GM08714 (cell line): ENCODE measurements around the gene FMC1.
"Not testable (repeated sequence)": the region's sequence is repeated elsewhere in the genome, so short reads cannot be mapped to it uniquely, and the experiment has no call there.

Experiments used
- H3K4me3 ChIP-seq: fragments of 200-500 bp; sonication (Bioruptor generic); 2 replicates; pipeline ENCODE4 v1.5.1; 2014; ENCODE audit warnings: mild to moderate bottlenecking, low read length, inconsistent platforms
- ZNF274 ChIP-seq: IDR thresholded peaks from 2 replicates; pipeline ENCODE4 v1.6.1; 2012; ENCODE audit warnings: mild to moderate bottlenecking, low read depth, low read length

Gene FMC1, protein sequence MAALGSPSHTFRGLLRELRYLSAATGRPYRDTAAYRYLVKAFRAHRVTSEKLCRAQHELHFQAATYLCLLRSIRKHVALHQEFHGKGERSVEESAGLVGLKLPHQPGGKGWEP

DNA sequence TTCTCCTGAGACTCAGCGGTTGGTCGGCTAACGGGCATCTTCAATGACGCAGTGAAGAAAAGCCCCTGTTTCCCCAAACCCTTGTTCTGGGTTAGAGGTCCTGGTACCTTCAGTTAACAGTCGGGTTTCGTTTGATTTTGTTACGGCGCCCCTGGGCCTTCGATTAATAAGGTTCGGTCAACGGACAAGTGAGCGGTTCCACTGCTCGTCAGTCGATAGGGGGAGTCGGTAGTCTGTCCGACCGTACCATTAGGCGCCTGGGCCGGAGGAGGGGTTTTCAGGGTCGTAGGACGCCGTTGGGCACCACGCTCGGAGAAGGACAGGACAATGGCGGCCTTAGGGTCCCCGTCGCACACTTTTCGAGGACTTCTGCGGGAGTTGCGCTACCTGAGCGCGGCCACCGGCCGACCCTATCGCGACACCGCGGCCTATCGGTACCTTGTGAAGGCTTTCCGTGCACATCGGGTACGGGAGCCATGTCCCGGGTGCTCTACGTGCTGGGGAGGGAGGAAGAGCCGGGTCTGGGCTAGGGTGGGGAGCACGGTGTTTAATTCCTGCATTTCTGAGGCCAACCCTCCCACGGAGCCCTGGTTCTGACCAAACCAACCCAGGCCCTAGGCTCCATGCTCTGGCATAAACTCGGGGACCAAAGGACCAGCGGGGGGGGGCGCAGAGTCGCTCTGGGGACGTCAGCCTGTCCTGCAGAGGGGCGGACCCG, at the start of gene FMC1:
FMC1 (plus strand) TSS at position 280 of the 718 bp plus-strand sequence; CDS start at position 328, 48 bp downstream.
- peak within 1 kb of the TSS; percentile 85 for H3K4me3 ChIP-seq
- TF ChIP-seq ZNF274 = no peak

DNA sequence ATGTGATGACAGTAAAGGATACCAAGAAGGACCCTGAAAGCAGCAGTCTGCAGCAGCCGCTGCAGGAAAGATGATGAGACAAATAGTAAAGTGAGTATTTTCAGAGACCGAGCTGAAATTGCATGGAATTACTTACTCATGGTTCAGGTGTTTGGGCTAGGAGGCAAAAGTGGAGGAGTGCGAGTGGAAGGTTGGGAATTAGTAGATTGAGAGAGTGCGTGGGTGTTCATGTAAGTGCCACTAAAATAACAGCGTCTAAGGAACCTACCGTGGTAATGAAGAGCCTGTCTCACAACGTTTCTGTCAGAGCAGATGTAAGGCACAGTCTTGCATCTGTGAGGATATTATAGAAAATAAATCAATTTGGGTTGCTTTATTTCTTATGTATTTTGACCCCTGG, 48.3 kb upstream of the FMC1 start:
- no peak overlapping the region for H3K4me3 ChIP-seq

DNA sequence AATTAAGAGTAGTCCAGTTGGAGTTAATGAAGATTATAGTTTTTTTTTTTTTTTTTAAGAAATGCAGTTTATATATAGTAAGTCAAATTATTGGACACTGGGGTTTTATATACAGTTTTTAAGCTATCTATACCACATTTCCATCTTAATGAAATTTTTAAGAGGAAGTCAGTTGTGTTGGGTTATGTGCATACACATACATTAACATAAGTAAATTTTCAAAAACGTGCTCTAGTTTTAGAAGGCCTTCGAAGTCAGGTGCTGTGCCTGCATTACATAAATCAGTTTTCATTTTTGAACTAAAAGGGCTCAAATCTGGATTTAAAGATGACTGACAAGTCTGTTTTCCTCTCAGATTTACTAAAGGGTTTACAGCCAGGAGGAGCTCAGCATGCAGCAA, 47.6 kb upstream of the FMC1 start:
- no peak overlapping the region for H3K4me3 ChIP-seq
- TF ChIP-seq ZNF274 = no peak

More for the DNA sequence above, 48.3 kb upstream of the FMC1 start:
- TF ChIP-seq ZNF274 = no peak

DNA sequence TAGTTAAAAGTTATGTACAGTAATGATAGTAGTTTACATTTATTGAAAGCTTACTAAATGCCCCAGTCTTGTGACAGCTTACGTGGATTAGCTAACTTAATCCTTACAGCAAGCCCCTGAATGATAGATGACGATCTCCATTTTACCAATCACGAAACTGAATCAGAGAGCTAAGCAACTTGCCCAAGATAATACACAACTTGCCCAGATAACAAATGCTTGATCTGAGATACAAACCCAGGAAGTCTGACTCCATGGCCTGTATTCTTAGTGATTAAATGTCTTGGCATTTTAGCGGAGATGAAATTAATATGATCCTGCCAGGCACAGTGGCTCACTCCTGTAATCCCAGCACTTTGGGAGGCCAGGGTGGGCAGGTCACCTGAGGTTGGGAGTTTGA, 46.9 kb upstream of the FMC1 start:
- H3K4me3 ChIP-seq = no peak overlapping the region
- TF ChIP-seq ZNF274 = no peak

DNA sequence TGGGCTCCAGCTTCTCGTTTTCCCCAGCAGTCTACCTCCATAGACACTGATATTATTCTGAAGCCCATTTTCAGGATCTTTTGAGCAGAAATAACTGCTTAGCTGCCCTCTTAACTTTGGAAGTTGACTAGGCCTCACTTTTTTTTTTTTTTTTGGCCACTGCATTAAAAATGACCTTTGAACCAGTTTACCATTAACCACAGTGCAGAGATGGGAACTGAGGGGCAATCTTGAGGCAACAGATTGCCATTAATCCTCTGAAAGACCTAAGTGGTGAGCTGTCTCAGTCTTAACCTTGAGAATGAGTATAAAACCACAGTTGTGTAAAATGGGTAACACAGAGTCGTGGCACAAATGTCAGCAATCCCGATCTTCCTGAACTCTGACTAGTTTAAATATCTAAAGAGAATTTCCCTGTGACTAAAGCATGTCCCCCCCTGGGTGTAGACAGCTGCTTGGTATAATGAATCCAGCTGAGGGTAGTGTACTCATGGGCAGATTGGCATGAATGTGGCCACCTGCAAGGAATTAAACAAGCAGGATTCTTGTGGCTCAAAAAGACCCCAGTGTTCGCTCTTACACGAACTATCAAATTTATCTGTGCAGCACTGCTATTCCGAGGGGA, 46.1 kb upstream of the FMC1 start:
- no peak overlapping the region for H3K4me3 ChIP-seq
- TF ChIP-seq ZNF274 = no peak

DNA sequence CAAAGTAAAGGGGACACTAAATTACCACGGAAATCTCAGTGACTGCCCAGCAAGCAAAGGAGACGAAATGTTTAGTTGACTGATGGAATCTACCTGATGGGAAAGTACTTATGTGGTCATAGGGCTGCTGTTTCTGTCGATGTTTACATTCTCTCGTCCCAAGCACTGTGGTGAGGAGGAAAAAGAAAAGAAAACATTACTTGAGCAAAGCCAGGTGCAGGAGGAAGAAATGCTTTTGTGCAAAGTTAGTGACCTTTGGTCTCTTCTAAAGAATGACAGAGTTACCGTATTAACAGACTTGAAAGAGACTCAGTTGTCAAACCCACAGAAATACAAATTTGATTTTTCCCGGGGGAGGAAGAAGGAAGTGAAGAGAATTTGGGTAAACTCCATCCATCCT, 43.3 kb upstream of the FMC1 start:
- H3K4me3 ChIP-seq = no peak overlapping the region
- TF ChIP-seq ZNF274 = no peak

DNA sequence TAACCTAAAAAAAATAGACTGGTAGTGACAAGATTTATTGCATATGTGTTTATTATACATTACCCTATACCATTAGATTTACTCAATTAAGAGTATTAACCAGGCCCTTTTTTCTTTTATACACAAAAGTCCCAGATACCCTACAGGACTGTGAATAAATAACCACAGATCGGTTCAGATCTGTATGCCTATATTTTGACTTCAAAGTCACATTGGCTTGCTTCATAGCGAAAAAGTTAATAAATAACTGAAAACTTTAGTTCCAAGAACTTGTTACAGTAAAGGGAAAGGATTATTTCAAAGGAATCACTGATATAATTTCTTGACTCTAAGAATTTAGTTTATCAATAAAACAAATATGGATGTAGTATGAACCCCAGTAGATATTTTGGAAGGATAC, 41.8 kb upstream of the FMC1 start:
- TF ChIP-seq ZNF274 = no peak
- no peak overlapping the region for H3K4me3 ChIP-seq

DNA sequence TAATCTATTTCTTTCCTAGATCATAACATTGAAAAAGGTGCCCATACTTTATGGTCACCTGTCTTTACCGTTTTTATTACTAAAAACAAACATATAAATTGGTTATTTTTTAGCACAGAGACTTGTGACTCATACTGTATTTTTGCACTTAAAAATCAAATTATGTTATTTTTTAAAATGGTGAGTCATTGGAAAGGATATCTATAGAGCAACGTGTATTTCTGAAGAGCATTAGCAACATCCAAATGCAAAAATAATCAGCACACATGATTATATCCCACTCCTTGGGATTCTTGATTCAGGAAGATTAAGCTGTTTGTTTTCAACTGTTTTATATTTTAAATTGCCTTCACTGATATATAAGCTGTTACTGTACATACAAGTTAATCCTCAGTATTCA, 40.7 kb upstream of the FMC1 start:
- TF ChIP-seq ZNF274 = no peak
- no peak overlapping the region for H3K4me3 ChIP-seq

DNA sequence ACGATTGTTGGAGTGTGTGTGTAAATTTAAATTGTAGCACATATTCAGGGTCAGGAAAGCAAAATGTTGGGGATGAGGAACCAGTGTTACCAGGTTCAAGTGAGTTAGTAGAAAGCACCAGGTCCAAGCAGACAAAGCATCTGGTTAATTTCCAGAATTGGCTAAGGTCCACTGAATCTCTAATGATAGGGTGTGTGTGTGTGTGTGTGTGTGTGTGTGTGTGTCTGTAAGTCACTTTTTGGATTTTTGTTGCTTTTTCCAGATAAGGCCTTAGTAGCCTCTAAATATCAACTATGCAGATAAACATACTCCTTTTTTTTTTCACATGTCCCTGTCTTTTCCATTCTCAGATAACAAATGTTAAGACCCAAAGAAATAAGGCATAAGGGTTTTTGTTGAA, 36.6 kb upstream of the FMC1 start:
- no peak overlapping the region for H3K4me3 ChIP-seq
- TF ChIP-seq ZNF274 = no peak

DNA sequence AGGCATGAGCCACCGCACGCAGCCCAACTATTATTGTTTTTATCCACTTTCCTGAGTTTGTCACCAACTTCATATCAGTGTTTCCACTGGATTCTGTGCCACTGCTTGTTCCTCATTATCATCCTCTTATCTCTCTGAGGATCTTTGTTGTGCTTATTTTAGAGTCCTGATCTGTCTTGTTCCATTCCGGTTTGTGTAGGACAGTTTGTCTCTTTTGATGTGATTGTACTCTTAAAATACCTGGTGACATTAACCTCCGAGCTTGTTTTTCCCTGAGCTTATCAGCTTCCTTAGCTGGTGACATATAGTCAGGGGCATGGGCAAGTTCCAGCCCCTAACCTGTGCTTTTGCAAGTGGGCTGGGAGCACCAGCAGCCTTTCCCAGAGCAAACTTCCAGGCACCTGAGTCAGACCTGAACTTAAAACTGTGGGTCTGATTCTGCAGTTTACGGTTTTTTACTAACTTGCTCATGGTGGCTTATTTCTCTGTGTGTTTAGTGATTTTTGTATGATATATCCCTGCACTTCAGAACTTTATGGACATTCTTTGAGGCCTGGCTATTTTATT, 23.1 kb upstream of the FMC1 start:
- H3K4me3 ChIP-seq = no peak overlapping the region
- no peak for TF ChIP-seq ZNF274

DNA sequence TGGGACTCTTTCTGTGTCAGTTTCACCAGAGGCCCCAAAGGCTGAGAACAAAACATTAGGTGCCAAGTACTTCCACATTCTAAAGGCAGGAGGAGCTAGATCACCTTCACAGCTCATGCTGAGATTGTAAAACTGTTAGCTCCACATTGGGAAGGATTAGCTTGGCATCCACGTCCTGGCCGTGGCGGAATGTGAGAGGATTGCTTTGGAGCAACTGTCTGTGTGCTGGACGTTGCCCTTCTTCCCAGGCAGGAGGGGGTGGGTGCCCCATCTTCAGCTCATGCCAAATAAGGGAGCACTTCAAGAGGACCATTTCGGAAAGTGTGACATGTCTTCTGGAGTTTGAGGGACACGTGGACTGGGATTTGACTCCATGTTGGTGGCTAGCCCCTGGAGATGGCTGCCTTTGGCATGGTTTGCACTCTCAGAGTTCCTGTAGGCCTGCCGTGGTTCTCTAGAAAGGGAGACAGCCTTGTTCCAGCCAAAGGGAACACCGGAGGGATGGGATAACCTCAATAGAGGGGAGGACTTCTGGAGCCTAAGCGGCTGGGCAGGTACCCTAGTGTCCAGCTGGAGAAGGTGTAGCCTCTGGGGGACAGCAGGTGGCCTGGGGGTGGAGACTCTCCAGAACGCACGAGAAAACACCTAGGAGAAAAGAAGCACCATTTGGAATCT, 19.9 kb upstream of the FMC1 start:
- TF ChIP-seq ZNF274 = no peak
- H3K4me3 ChIP-seq = no peak overlapping the region

DNA sequence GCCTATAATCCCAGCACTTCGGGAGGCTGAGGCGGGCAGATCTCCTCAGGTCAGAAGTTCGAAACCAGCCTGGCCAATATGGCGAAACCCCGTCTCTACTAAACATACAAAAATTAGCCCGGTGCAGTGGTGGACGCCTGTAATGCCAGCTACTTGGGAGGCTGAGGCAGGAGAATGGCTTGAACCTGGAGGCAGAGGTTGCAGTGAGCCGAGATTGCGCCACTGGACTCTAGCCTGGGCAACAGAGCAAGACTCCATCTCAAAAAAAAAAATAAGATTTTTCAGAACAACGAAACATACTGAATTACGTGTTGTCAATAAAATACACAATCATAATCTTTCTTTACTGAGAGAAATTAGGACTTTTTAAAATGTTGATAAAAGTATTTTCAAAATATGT, 16.4 kb upstream of the FMC1 start:
- H3K4me3 ChIP-seq = not testable (repeated sequence)

DNA sequence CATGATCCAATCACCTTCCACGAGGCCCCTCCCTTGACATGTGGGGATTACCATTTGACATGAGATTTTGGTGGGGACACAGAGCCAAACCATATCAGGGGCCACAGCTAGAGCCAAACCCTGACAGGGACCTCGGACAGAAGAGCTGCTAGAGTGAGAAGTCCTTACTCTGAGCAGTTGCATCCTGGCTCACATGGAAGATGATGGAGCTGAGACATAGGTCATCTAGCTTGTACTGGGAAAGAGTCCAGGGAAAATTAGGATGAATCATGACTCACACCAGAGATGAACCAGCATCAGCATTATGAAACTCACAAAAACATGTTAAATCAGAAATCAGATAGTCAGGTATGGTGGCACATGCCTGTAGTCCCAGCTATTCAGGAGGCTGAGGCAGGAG, 12.8 kb upstream of the FMC1 start:
- TF ChIP-seq ZNF274 = no peak
- no peak overlapping the region for H3K4me3 ChIP-seq

DNA sequence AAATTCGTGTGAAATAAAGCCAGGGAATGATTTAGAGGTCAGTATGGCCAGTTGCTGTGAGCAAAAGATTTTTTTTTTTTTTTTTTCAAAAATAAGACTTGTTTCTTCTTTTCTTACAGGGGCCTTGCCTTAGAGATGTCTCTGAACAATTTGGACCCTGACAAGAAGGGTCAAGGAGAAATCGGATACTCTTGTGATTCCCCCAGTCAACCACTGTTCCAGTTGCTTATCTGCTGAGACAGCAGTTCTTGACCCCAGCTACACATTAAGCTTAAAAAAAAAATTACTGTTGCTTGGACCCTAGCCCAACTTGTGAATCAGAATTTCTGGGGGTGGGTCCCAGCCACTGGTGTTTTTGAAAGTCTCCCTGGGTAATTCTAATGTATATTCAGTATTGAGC, 12.0 kb upstream of the FMC1 start:
- H3K4me3 ChIP-seq = no peak overlapping the region
- no peak for TF ChIP-seq ZNF274
